Measurements from ENCODE around the gene TBX10. TPM values are rescaled to one million over a fixed set of nuclear protein-coding genes. Genes with fewer than 3 reads are reported as not detected.

Gene TBX10
- total RNA-seq, 1 donor from 2014 or later = 0.14 TPM

Other genes starting within 250 kb of the TBX10 start
- 45.0 TPM for gene RAD9A, start 247.8 kb downstream of the TBX10 start, total RNA-seq
- gene PPP1CA, start 237.9 kb downstream of the TBX10 start, total RNA-seq = 140 TPM
- 10.6 TPM for gene TBC1D10C, start 235.7 kb downstream of the TBX10 start, total RNA-seq
- 78.4 TPM for gene CARNS1, start 224.1 kb downstream of the TBX10 start, total RNA-seq
- 39.7 TPM for gene RPS6KB2, start 211.3 kb downstream of the TBX10 start, total RNA-seq
- 14.7 TPM for gene PTPRCAP, start 202.1 kb downstream of the TBX10 start, total RNA-seq
- 181 TPM for gene CORO1B, start 196.3 kb downstream of the TBX10 start, total RNA-seq
- gene GPR152, start 187.0 kb downstream of the TBX10 start, total RNA-seq = not detected
- 3.8 TPM for gene CABP4, start 184.4 kb downstream of the TBX10 start, total RNA-seq
- gene TMEM134, start 170.5 kb downstream of the TBX10 start, total RNA-seq = 75.1 TPM
- gene AIP, start 156.7 kb downstream of the TBX10 start, total RNA-seq = 94.2 TPM
- gene PITPNM1, start 134.4 kb downstream of the TBX10 start, total RNA-seq = 51.0 TPM
- 95.5 TPM for gene CDK2AP2, start 131.6 kb downstream of the TBX10 start, total RNA-seq
- not detected for gene CABP2, start 116.3 kb downstream of the TBX10 start, total RNA-seq
- 1,142 TPM for gene GSTP1, start 56.0 kb downstream of the TBX10 start, total RNA-seq
- 202 TPM for gene NDUFV1, start 32.8 kb downstream of the TBX10 start, total RNA-seq
- gene NUDT8, start 9.8 kb downstream of the TBX10 start, total RNA-seq = 17.8 TPM
- 16.0 TPM for gene ACY3, start 11.0 kb upstream of the TBX10 start, total RNA-seq
- 0.63 TPM for gene ALDH3B2, start 34.9 kb upstream of the TBX10 start, total RNA-seq